Effector CD4-positive, alpha-beta T cell (primary cell): ENCODE results near the gene DNAAF3.

Source experiments
- DNase-seq: peaks from one replicate; pipeline ENCODE4 v3.0.0-alpha.2; 2020

DNAAF3 gene

GRCh38 chr19:55115446-55116065 is 50.9 kb downstream of the DNAAF3 start:
- no peak for DNase-seq

- DNase-seq = no peak
Measured at GRCh38 chr19:55114566-55115145, 51.8 kb downstream of the DNAAF3 start.

- DNase-seq = no peak
Measured at GRCh38 chr19:55113570-55114039, 52.8 kb downstream of the DNAAF3 start.

GRCh38 chr19:55112777-55113569 is 53.4 kb downstream of the DNAAF3 start:
- DNase-seq = no peak

- DNase-seq = no peak
Measured at GRCh38 chr19:55112246-55112776, 54.1 kb downstream of the DNAAF3 start.

GRCh38 chr19:55111238-55111831 is 55.1 kb downstream of the DNAAF3 start:
- no peak for DNase-seq

- no peak for DNase-seq
Measured at GRCh38 chr19:55109527-55110291, 56.7 kb downstream of the DNAAF3 start.
